Measurements from ENCODE around the gene TRPM2. TPM values are rescaled to one million over a fixed set of nuclear protein-coding genes. Genes with fewer than 3 reads are reported as not detected.
"Not testable (repeated sequence)": the region's sequence is repeated elsewhere in the genome, so short reads cannot be mapped to it uniquely, and the experiment has no call there.

The TRPM2 gene
- total RNA-seq, 4 donors from 2014 or later, result 1.0 to 3.3 (median 3.1) TPM

DNA sequence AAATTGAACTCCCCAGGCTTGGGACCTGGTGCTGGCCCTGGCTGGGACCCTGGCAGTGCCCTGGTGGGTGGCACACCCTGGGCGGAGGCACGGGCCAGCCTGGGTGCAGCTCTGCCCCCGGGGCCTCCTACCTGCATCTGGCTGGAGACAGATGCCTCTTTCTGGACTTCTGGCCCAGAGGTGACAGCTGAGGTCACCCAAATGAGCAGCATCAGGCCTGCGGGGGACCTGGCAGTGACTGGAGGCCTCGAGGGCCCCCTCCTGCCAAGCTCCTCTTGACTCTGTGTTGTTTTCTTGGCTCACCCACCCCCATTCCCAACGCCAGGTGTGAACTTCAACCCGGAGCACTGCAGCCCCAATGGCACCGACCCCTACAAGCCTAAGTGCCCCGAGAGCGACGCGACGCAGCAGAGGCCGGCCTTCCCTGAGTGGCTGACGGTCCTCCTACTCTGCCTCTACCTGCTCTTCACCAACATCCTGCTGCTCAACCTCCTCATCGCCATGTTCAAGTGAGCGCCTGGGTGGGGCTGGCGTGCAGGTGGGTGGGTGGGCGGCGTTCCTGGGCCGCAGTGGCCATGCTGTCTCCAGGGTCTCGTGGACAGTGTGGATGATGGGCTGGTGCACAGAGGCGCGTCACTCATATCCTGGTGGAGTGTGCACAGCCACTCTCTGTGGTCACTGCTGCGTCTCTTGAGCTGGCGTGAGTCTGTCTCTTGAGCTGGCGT, 60.3 kb downstream of the TRPM2 start:
- 80 to 83% methylated on average over 1 to 9 of the region's 27 CpGs for WGBS, 2 donors (ENCODE audit: low coverage in 1 of 2)
- no peak for ATAC-seq
- Histone ChIP-seq H3K4me3 (no peak overlapping the region), H3K36me3 (no peaks in the 10 kb centered on the region), H3K27me3 (peaks cover 50% of the 10 kb centered on the region), H3K27ac (no peak overlapping the region), H3K4me1 (no peaks in the 10 kb centered on the region), H3K9me3 (no peaks in the 10 kb centered on the region)
- TF ChIP-seq POLR2AphosphoS5 (IDR thresholded peaks at IDR 0.05) (no peak), POLR2A (IDR thresholded peaks at IDR 0.05) (no peak), EP300 (IDR thresholded peaks at IDR 0.05) (no peak)
- TF ChIP-seq, protein P1, sequence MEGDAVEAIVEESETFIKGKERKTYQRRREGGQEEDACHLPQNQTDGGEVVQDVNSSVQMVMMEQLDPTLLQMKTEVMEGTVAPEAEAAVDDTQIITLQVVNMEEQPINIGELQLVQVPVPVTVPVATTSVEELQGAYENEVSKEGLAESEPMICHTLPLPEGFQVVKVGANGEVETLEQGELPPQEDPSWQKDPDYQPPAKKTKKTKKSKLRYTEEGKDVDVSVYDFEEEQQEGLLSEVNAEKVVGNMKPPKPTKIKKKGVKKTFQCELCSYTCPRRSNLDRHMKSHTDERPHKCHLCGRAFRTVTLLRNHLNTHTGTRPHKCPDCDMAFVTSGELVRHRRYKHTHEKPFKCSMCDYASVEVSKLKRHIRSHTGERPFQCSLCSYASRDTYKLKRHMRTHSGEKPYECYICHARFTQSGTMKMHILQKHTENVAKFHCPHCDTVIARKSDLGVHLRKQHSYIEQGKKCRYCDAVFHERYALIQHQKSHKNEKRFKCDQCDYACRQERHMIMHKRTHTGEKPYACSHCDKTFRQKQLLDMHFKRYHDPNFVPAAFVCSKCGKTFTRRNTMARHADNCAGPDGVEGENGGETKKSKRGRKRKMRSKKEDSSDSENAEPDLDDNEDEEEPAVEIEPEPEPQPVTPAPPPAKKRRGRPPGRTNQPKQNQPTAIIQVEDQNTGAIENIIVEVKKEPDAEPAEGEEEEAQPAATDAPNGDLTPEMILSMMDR (IDR thresholded peaks at IDR 0.05), result no peak

DNA sequence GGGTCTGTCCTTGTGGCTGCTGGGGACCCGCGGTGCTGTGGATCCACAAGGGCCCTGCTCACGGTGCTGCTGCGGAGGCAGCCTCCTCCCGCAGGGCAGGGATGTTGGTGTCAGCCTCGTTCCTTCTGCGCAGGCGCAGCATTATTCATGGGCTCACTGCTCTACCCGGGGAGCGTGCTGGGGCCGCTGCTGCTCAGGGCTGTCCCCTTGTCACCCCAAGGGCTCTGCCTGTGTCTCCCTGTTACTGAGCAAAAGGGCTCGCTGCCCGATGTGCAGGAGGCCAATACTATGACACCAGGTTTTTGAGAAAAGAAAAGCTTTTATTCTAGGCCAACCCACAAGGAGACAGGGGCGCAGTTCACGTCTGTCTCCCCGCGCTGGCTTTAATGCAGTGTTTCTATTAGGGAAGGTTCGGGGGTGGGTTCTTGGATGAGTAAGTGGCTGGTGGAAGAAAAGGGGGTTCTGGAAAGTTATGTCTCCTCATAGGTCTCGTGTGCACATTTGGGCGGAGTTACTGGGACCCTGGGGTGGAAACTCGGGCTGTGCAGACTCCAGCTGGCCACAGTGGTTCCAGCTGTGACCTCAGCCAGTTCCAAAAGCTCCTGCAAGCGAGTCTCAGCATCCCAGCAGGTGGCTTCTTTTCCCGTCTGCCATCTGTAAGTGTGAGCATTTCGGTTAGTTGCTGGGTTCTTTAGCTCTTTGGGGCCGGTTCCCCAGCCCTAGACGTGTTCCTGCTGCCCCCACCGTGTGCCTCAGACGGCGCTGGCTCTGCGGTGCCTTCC, 61.1 kb downstream of the TRPM2 start:
- Histone ChIP-seq H3K27me3 (peaks cover 55% of the 10 kb centered on the region), H3K4me1 (no peaks in the 10 kb centered on the region), H3K36me3 (no peaks in the 10 kb centered on the region), H3K9me3 (no peaks in the 10 kb centered on the region), H3K27ac (no peak overlapping the region), H3K4me3 (no peak overlapping the region)
- ATAC-seq, result no peak
- WGBS, 2 donors (ENCODE audit: low coverage in 1 of 2), result 52 to 58% methylated on average over 3 to 12 of the region's 30 CpGs
- TF ChIP-seq, protein P1 (IDR thresholded peaks at IDR 0.05), result no peak
- TF ChIP-seq EP300 (IDR thresholded peaks at IDR 0.05) (no peak), POLR2AphosphoS5 (IDR thresholded peaks at IDR 0.05) (no peak), POLR2A (IDR thresholded peaks at IDR 0.05) (no peak)

DNA sequence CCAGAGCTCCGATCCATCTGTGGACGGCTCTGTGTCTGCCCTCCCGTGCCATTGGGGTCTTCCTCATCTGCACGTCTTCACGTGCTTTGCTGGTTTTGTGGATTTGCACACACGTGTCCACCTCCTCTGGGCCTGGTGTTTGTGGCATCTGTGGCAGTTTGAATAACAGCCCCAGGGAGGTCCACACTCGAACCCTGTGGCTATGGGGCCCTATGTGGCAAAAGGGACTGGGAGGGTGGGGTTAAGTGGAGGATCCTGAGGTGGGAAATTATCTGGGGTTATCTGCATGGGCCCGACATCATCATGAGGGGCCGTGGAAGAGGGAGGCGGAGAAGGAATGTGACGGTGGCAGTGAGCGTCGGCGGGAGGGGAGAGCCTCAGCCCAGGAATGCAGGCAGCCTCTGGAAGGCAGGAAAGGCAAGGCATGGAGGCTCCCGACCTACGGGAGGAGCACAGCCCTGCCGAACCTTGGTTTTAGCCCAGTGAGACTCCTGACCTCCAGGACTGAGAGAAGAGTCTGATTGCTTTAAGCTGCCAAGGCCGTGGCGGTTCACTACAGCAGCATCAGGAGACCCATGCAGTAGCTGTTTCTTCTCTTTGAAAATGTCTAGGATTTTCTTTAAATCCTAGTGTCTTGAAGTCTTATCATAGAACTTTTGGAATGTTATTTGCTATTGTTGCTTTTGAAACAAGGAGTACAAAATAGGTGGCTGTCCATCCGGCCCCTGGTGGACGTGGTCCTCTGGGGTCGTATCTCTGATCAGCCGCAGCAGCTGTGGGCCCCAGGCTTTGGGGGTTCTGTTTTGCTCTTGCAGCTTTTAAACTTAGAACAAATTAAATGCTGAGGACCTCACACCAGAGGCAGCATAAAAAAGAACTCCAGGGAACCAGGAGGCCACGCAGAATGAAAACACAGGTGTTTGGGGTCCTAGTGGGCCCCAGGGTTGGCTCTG, 61.9 kb downstream of the TRPM2 start:
- no peak overlapping the region for H3K27ac ChIP-seq
- H3K27me3 ChIP-seq, result peaks cover 55% of the 10 kb centered on the region
- H3K4me1 ChIP-seq, result no peaks in the 10 kb centered on the region
- 50 to 75% methylated on average over 10 to 13 of the region's 24 CpGs for WGBS, 2 donors (ENCODE audit: low coverage in 1 of 2)
- no peaks in the 10 kb centered on the region for H3K9me3 ChIP-seq
- H3K36me3 ChIP-seq, result no peaks in the 10 kb centered on the region
- H3K4me3 ChIP-seq, result no peak overlapping the region
- no peak for ATAC-seq
- TF ChIP-seq EP300 (IDR thresholded peaks at IDR 0.05) (no peak), POLR2AphosphoS5 (IDR thresholded peaks at IDR 0.05) (no peak), POLR2A (IDR thresholded peaks at IDR 0.05) (no peak)
- TF ChIP-seq, protein P1 (IDR thresholded peaks at IDR 0.05), result no peak

DNA sequence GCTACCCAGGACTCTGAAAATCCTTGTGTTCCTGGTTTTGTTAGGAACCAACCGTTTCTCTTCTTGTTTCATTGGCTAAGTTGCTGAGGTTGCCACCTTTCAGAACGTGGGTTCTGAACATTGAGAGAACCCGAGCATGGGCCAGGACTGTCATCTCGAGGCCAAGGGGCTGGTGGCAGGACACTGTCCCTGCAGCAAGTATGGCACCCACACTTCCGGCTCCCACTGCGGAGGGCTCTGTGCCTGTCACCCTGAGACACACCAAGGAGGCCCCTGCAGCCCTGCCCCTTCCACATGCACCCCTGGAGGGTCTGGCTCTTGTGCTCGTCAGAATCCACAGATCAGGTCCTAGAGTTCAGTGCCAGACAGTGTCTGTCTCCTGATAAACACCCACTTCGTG, 62.8 kb downstream of the TRPM2 start:
- no peaks in the 10 kb centered on the region for H3K4me1 ChIP-seq
- H3K9me3 ChIP-seq, result no peaks in the 10 kb centered on the region
- no peak overlapping the region for H3K4me3 ChIP-seq
- 17 to 50% methylated on average over 1 of the region's 8 CpGs for WGBS, 2 donors (ENCODE audit: low coverage in 1 of 2)
- no peaks in the 10 kb centered on the region for H3K36me3 ChIP-seq
- ATAC-seq, result no peak
- TF ChIP-seq POLR2AphosphoS5 (IDR thresholded peaks at IDR 0.05), result no peak
- TF ChIP-seq POLR2A (IDR thresholded peaks at IDR 0.05), result no peak
- TF ChIP-seq EP300 (IDR thresholded peaks at IDR 0.05), result no peak
- TF ChIP-seq, protein P1 (IDR thresholded peaks at IDR 0.05), result no peak
- H3K27me3 ChIP-seq, result peaks cover 55% of the 10 kb centered on the region
- no peak overlapping the region for H3K27ac ChIP-seq

DNA sequence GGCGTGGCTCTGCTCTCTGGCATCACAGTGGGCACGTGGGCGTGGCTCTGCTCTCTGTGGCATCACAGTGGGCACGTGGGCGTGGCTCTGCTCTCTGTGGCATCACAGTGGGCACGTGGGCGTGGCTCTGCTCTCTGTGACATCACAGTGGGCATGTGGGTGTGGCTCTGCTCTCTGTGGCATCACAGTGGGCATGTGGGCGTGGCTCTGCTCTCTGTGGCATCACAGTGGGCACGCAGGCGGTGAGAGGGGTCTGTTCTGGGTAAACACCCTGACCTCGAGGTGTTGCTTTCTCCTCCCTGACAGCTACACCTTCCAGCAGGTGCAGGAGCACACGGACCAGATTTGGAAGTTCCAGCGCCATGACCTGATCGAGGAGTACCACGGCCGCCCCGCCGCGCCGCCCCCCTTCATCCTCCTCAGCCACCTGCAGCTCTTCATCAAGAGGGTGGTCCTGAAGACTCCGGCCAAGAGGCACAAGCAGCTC, 64.2 kb downstream of the TRPM2 start:
- 100% methylated on average over 3 of the region's 21 CpGs; no CpG with 5 or more reads in 1 of the 2 donors for WGBS, 2 donors (ENCODE audit: low coverage in 1 of 2)
- not testable (repeated sequence) for H3K27ac ChIP-seq, ATAC-seq, H3K9me3 ChIP-seq, H3K36me3 ChIP-seq, H3K4me1 ChIP-seq, H3K4me3 ChIP-seq
- peaks cover 55% of the 10 kb centered on the region for H3K27me3 ChIP-seq
